ENCODE data around the gene MARCHF5.

MARCHF5 gene

GRCh38 chr10:92263396-92263795 is 27.6 kb upstream of the MARCHF5 start:
- no peak overlapping the region for H3K4me3 ChIP-seq (replicated peaks in 1 of 2; ENCODE audit: low read depth in 2 of 2, low read length in 2 of 2)
- no peak for TF ChIP-seq CTCF (IDR thresholded peaks at IDR 0.05; ENCODE audit: low read depth, low read length)
- DNase-seq (ENCODE audit: low read depth in 2 of 2) = no peak

- H3K4me3 ChIP-seq (replicated peaks in 1 of 2; ENCODE audit: low read depth in 2 of 2, low read length in 2 of 2) = no peak overlapping the region
- no peak for TF ChIP-seq CTCF (IDR thresholded peaks at IDR 0.05; ENCODE audit: low read depth, low read length)
- no peak for DNase-seq (ENCODE audit: low read depth in 2 of 2)
These were observed 26.7 kb upstream of the MARCHF5 start for GRCh38 chr10:92264249-92264648.

GRCh38 chr10:92265687-92266258 is 25.2 kb upstream of the MARCHF5 start:
- TF ChIP-seq CTCF (IDR thresholded peaks at IDR 0.05; ENCODE audit: low read depth, low read length) = no peak
- DNase-seq (ENCODE audit: low read depth in 2 of 2) = no peak
- no peak overlapping the region for H3K4me3 ChIP-seq (replicated peaks in 1 of 2; ENCODE audit: low read depth in 2 of 2, low read length in 2 of 2)

- TF ChIP-seq CTCF (IDR thresholded peaks at IDR 0.05; ENCODE audit: low read depth, low read length) = no peak
- DNase-seq (ENCODE audit: low read depth in 2 of 2) = no peak
- no peak overlapping the region for H3K4me3 ChIP-seq (replicated peaks in 1 of 2; ENCODE audit: low read depth in 2 of 2, low read length in 2 of 2)
These were observed 23.6 kb upstream of the MARCHF5 start for GRCh38 chr10:92267343-92267742.

- TF ChIP-seq CTCF (IDR thresholded peaks at IDR 0.05; ENCODE audit: low read depth, low read length) = no peak
- DNase-seq (ENCODE audit: low read depth in 2 of 2) = no peak
These were observed 22.2 kb upstream of the MARCHF5 start for GRCh38 chr10:92268748-92269147.

GRCh38 chr10:92274071-92274470 is 16.9 kb upstream of the MARCHF5 start:
- H3K4me3 ChIP-seq (replicated peaks in 1 of 2; ENCODE audit: low read depth in 2 of 2, low read length in 2 of 2) = no peak overlapping the region
- TF ChIP-seq CTCF (IDR thresholded peaks at IDR 0.05; ENCODE audit: low read depth, low read length) = no peak
- no peak for DNase-seq (ENCODE audit: low read depth in 2 of 2)

More at GRCh38 chr10:92268748-92269147, 22.2 kb upstream of the MARCHF5 start:
- H3K4me3 ChIP-seq (replicated peaks in 1 of 2; ENCODE audit: low read depth in 2 of 2, low read length in 2 of 2) = no peak overlapping the region

All from cardiac fibroblast (primary cell).